H9 (cell line): ENCODE results near the gene UTP4. TPM values are rescaled to one million over a fixed set of nuclear protein-coding genes. Genes with fewer than 3 reads are reported as not detected.
A peak's percentile ranks its signal among the peaks of the same experiment; 100 is the strongest.

Source experiments
- DNase-seq: peaks from one replicate; pipeline ENCODE4 v3.0.0-alpha.2; 2017
- H2AFZ ChIP-seq: one replicate; pipeline ENCODE4 v1.6.1; 2013; ENCODE audit warnings: mild to moderate bottlenecking, low read length, control low read depth, moderate library complexity
- H2AK5ac ChIP-seq: 2 replicates; pipeline ENCODE4 v1.6.1; 2013; ENCODE audit warnings: low read length, control low read depth, mixed read lengths; ENCODE audit not compliant: insufficient read length
- H2BK120ac ChIP-seq: one replicate; pipeline ENCODE4 v1.6.1; 2013; ENCODE audit warnings: low read depth, mild to moderate bottlenecking, low read length, control low read depth, inconsistent platforms; ENCODE audit not compliant: poor library complexity, severe bottlenecking
- H2BK12ac ChIP-seq: 2 replicates; pipeline ENCODE4 v1.6.1; 2013; ENCODE audit warnings: low read length, control low read depth, mixed read lengths, low read depth; ENCODE audit not compliant: insufficient read length
- H2BK15ac ChIP-seq: 2 replicates; pipeline ENCODE4 v1.6.1; 2013; ENCODE audit warnings: low read depth, low read length, control low read depth
- H2BK20ac ChIP-seq: one replicate; pipeline ENCODE4 v1.6.1; 2013; ENCODE audit warnings: low read depth, mild to moderate bottlenecking, low read length, control low read depth, inconsistent platforms; ENCODE audit not compliant: poor library complexity, severe bottlenecking
- H2BK5ac ChIP-seq: 2 replicates; pipeline ENCODE4 v1.6.1; 2013; ENCODE audit warnings: low read length, control low read depth, mixed read lengths; ENCODE audit not compliant: insufficient read length
- H3K14ac ChIP-seq: 2 replicates; pipeline ENCODE4 v1.6.1; 2013; ENCODE audit warnings: low read length, control low read depth; ENCODE audit not compliant: insufficient read depth
- H3K18ac ChIP-seq: 2 replicates; pipeline ENCODE4 v1.6.1; 2013; ENCODE audit warnings: low read depth, mild to moderate bottlenecking, mixed read lengths, low read length, control low read depth; ENCODE audit not compliant: insufficient read length
- H3K23ac ChIP-seq: 2 replicates; pipeline ENCODE4 v1.6.1; 2013; ENCODE audit warnings: low read length, control low read depth, mixed read lengths, low read depth; ENCODE audit not compliant: insufficient read length
- H3K23me2 ChIP-seq: 2 replicates; pipeline ENCODE4 v1.6.1; 2013; ENCODE audit warnings: low read depth, mild to moderate bottlenecking, mixed read lengths, low read length, control low read depth; ENCODE audit not compliant: insufficient read length, poor library complexity, severe bottlenecking
- H3K27ac ChIP-seq: 2 replicates; pipeline ENCODE4 v1.5.1; 2013; ENCODE audit warnings: low read length, control low read depth, mixed read lengths, low read depth; ENCODE audit not compliant: insufficient read length
- H3K27me3 ChIP-seq: 2 replicates; pipeline ENCODE4 v1.6.1; 2013; ENCODE audit warnings: low read length, control low read depth, inconsistent platforms; ENCODE audit not compliant: insufficient read depth
- H3K4ac ChIP-seq: 2 replicates; pipeline ENCODE4 v1.6.1; 2013; ENCODE audit warnings: low read depth, mild to moderate bottlenecking, control low read depth, inconsistent platforms, low read length, moderate library complexity
- H3K4me1 ChIP-seq: 2 replicates; pipeline ENCODE4 v1.6.1; 2013; ENCODE audit warnings: low read length, control low read depth, inconsistent platforms; ENCODE audit not compliant: insufficient read depth
- H3K4me2 ChIP-seq: 2 replicates; pipeline ENCODE4 v1.6.1; 2013; ENCODE audit warnings: low read length, control low read depth, mixed read lengths; ENCODE audit not compliant: insufficient read length, insufficient read depth
- H3K56ac ChIP-seq: 2 replicates; pipeline ENCODE4 v1.6.1; 2013; ENCODE audit warnings: low read depth, mild to moderate bottlenecking, mixed read lengths, low read length, control low read depth; ENCODE audit not compliant: insufficient read length
- H3K79me1 ChIP-seq: 2 replicates; pipeline ENCODE4 v1.6.1; 2013; ENCODE audit warnings: low read depth, mild to moderate bottlenecking, moderate library complexity, low read length, control low read depth, inconsistent platforms; ENCODE audit not compliant: insufficient read depth, poor library complexity, severe bottlenecking
- H3K79me2 ChIP-seq: 2 replicates; pipeline ENCODE4 v1.6.1; 2013; ENCODE audit warnings: low read length, control low read depth, inconsistent platforms; ENCODE audit not compliant: insufficient read depth
- H3K9ac ChIP-seq: 2 replicates; pipeline ENCODE4 v1.6.1; 2013; ENCODE audit warnings: low read length, control low read depth, mixed read lengths; ENCODE audit not compliant: insufficient read length; ENCODE audit errors: extremely low read depth
- H3K9me3 ChIP-seq: one replicate; pipeline ENCODE4 v1.6.1; 2013; ENCODE audit warnings: low read depth, low read length, inconsistent platforms; ENCODE audit not compliant: control insufficient read depth
- H3T11ph ChIP-seq: one replicate; pipeline ENCODE4 v1.6.1; 2013; ENCODE audit warnings: mild to moderate bottlenecking, low read length, control low read depth, inconsistent platforms
- H4K20me1 ChIP-seq: one replicate; pipeline ENCODE4 v1.6.1; 2013; ENCODE audit not compliant: control insufficient read depth, insufficient read length, insufficient read depth
- H4K5ac ChIP-seq: 2 replicates; pipeline ENCODE4 v1.6.1; 2013; ENCODE audit warnings: low read depth, mild to moderate bottlenecking, mixed read lengths, low read length, control low read depth; ENCODE audit not compliant: insufficient read length
- H4K8ac ChIP-seq: replicated peaks from 2 replicates; pipeline ENCODE4 v1.6.1; 2013; ENCODE audit warnings: low read length, control low read depth, mixed read lengths, low read depth; ENCODE audit not compliant: insufficient read length
- H4K91ac ChIP-seq: 2 replicates; pipeline ENCODE4 v1.6.1; 2013; ENCODE audit warnings: low read depth, mild to moderate bottlenecking, moderate library complexity, mixed read lengths, low read length, control low read depth; ENCODE audit not compliant: insufficient read length
- H3K27ac Mint-ChIP-seq, 3 experiments: 2 replicates in 2 of 3; 3 replicates in 1 of 3; pipeline ENCODE4 v1.8.0; 2020 to 2021; ENCODE audit warnings: mixed read lengths in 3 of 3, mild to moderate bottlenecking in 1 of 3, moderate library complexity in 1 of 3
- H3K27me3 Mint-ChIP-seq: 2 replicates; pipeline ENCODE4 v1.8.0; 2021; ENCODE audit warnings: low read depth, mild to moderate bottlenecking, moderate library complexity, mixed read lengths
- H3K36me3 Mint-ChIP-seq, 3 experiments: 2 replicates in 2 of 3; 3 replicates in 1 of 3; pipeline ENCODE4 v1.8.0; 2020 to 2021; ENCODE audit warnings: low read depth in 3 of 3, mixed read lengths in 3 of 3; ENCODE audit not compliant: insufficient read depth in 1 of 3
- H3K4me1 Mint-ChIP-seq, 2 experiments: 2 replicates each; pipeline ENCODE4 v1.8.0; 2020; ENCODE audit warnings: mixed read lengths in 2 of 2
- H3K4me3 Mint-ChIP-seq, 2 experiments: 2 replicates in 1 of 2; 3 replicates in 1 of 2; pipeline ENCODE4 v1.8.0; 2020 to 2021; ENCODE audit warnings: mild to moderate bottlenecking in 2 of 2, mixed read lengths in 2 of 2, moderate library complexity in 1 of 2
- H3K9me3 Mint-ChIP-seq, 2 experiments: 2 replicates in 1 of 2; 3 replicates in 1 of 2; pipeline ENCODE4 v1.8.0; 2020; ENCODE audit warnings: mild to moderate bottlenecking in 2 of 2, mixed read lengths in 2 of 2, moderate library complexity in 1 of 2
- CTCF ChIP-seq: fragments of 200-600 bp; sonication (generic); conservative IDR thresholded peaks from 3 replicates; pipeline ENCODE4 v1.8.0; 2021; ENCODE audit warnings: antibody characterized with exemption, mild to moderate bottlenecking
- WGBS: extraction: QIAGEN DNeasy Blood & Tissue Kit; methylation state at CpG from one replicate; pipeline ENCODE4 v1.1.7; 2013; ENCODE audit warnings: missing lambda C conversion rate, low lambda C conversion rate, mixed read lengths; ENCODE audit not compliant: insufficient read length; ENCODE audit errors: extremely low coverage; 5-methylcytosine and 5-hydroxymethylcytosine counted together
- total RNA-seq: library from RNA; stranded (reverse); gene quantifications from 2 replicates; pipeline ENCODE4 v1.2.1, GENCODE V29; 2021

The UTP4 gene
- total RNA-seq, 1 experiment from 2014 or later: 94.0 TPM

GRCh38 chr16:69190598-69190997 lies 58.1 kb downstream of the UTP4 start:
- no peak overlapping the region for H3K23ac ChIP-seq
- peaks cover 12% of the 10 kb centered on the region for H3K23me2 ChIP-seq
- H4K91ac ChIP-seq: no peak overlapping the region
- no peak overlapping the region for H4K8ac ChIP-seq
- H2AK5ac ChIP-seq: no peak overlapping the region
- WGBS: no CpG with 5 or more reads among the region's 3 CpGs
- no peak overlapping the region for H3K14ac ChIP-seq
- no peak overlapping the region for H3K9ac ChIP-seq
- no peak overlapping the region for H2AFZ ChIP-seq
- no peak overlapping the region for H3K56ac ChIP-seq
- peaks cover 18 to 25% of the 10 kb centered on the region in 2 experiments for H3K4me1 Mint-ChIP-seq
- H3K79me2 ChIP-seq: peaks cover 2% of the 10 kb centered on the region; the same call in 1 of the 2 replicates
- no peak overlapping the region for H2BK120ac ChIP-seq
- H2BK12ac ChIP-seq: no peak overlapping the region
- no peaks in the 10 kb centered on the region for H3K9me3 ChIP-seq
- H3K36me3 Mint-ChIP-seq: peaks cover 2 to 6% (median 5%) of the 10 kb centered on the region in 3 experiments; a peak in 6 of 7 replicates
- no peak overlapping the region for H3K27ac ChIP-seq
- no peaks in the 10 kb centered on the region for H4K20me1 ChIP-seq
- H3K4ac ChIP-seq: no peak overlapping the region
- H2BK5ac ChIP-seq: no peak overlapping the region
- peaks cover 3% of the 10 kb centered on the region for H3K79me1 ChIP-seq
- no peaks in the 10 kb centered on the region for H3K9me3 Mint-ChIP-seq
- H4K5ac ChIP-seq: no peak overlapping the region
- no peak overlapping the region for H3T11ph ChIP-seq
- H3K4me3 Mint-ChIP-seq: no peak overlapping the region
- H3K27me3 Mint-ChIP-seq: no peaks in the 10 kb centered on the region
- H3K4me2 ChIP-seq: no peak overlapping the region
- H3K27me3 ChIP-seq: no peaks in the 10 kb centered on the region
- no peak overlapping the region for H2BK20ac ChIP-seq
- H2BK15ac ChIP-seq: no peak overlapping the region
- no peak for TF ChIP-seq CTCF
- H3K27ac Mint-ChIP-seq: peak overlapping the region in 1 of 3 experiments; percentile 80; a peak in 1 of 7 replicates
- no peak for DNase-seq
- H3K18ac ChIP-seq: no peak overlapping the region
- H3K4me1 ChIP-seq: no peaks in the 10 kb centered on the region; the same call in 1 of the 2 replicates
